SK-N-SH (cell line): ENCODE measurements around the gene SPSB4.

ENCODE experiments used
- CHD2 ChIP-seq: fragments of 150-350 bp; IDR thresholded peaks from 2 replicates; pipeline ENCODE4 v1.6.1; 2018; ENCODE audit warnings: low read length; ENCODE audit not compliant: partially characterized antibody
- CTCF ChIP-seq: fragments of 200-600 bp; sonication (generic); IDR thresholded peaks from 2 replicates; pipeline ENCODE4 v1.6.1; 2017; ENCODE audit warnings: antibody characterized with exemption, mild to moderate bottlenecking, moderate library complexity
- EZH2phosphoT487 ChIP-seq: fragments of 200-600 bp; sonication (generic); IDR thresholded peaks from 2 replicates; pipeline ENCODE4 v1.6.1; 2017; ENCODE audit warnings: low read depth, mixed run types, mild to moderate bottlenecking, antibody characterized with exemption, moderate library complexity, borderline replicate concordance
- FOSL2 ChIP-seq: IDR thresholded peaks from 2 replicates; pipeline ENCODE4 v1.4.0; 2012; ENCODE audit warnings: low read depth, mild to moderate bottlenecking, moderate library complexity, borderline replicate concordance
- GATA2 ChIP-seq: sonication (generic); formaldehyde crosslinking; IDR thresholded peaks from 2 replicates; pipeline ENCODE4 v1.5.0; 2020; ENCODE audit warnings: mild to moderate bottlenecking, missing genetic modification reagents
- MAX ChIP-seq: IDR thresholded peaks from 2 replicates; pipeline ENCODE4 v1.4.0; 2012; ENCODE audit warnings: low read depth
- MEF2A ChIP-seq: IDR thresholded peaks from 2 replicates; pipeline ENCODE4 v1.4.0; 2012; ENCODE audit warnings: low read depth, borderline replicate concordance
- NRF1 ChIP-seq: IDR thresholded peaks from 2 replicates; pipeline ENCODE4 v1.6.1; 2012; ENCODE audit warnings: low read depth, mild to moderate bottlenecking, low read length
- REST ChIP-seq: IDR thresholded peaks from 2 replicates; pipeline ENCODE4 v1.6.1; 2012; ENCODE audit warnings: mild to moderate bottlenecking, low read depth, low read length, moderate library complexity
- RFX5 ChIP-seq: IDR thresholded peaks from 2 replicates; pipeline ENCODE4 v1.6.1; 2012; ENCODE audit warnings: mild to moderate bottlenecking, improper control_type of control experiment, low read length
- TAF1 ChIP-seq: IDR thresholded peaks from 2 replicates; pipeline ENCODE4 v1.6.1; 2012; ENCODE audit warnings: low read depth, mild to moderate bottlenecking, low read length, moderate library complexity, borderline replicate concordance
- TCF12 ChIP-seq: IDR thresholded peaks from 2 replicates; pipeline ENCODE4 v1.4.0; 2012
- ZBTB33 ChIP-seq: IDR thresholded peaks from 2 replicates; pipeline ENCODE4 v1.4.0; 2012; ENCODE audit warnings: low read depth, borderline replicate concordance

GRCh38 chr3:141174674-141175073, 123.5 kb downstream of the SPSB4 start:
- TF ChIP-seq FOSL2 (no peak), EZH2phosphoT487 (no peak), TCF12 (no peak), REST (no peak), TAF1 (no peak), ZBTB33 (no peak), GATA2 (CRISPR knock-in tag) (no peak), MAX (no peak), CTCF (no peak), MEF2A (no peak), RFX5 (no peak), NRF1 (no peak), CHD2 (no peak)
